Measurements from ENCODE around the gene TTLL8. TPM values are rescaled to one million over a fixed set of nuclear protein-coding genes. Genes with fewer than 3 reads are reported as not detected.
"Not testable (repeated sequence)": the region's sequence is repeated elsewhere in the genome, so short reads cannot be mapped to it uniquely, and the experiment has no call there.

TTLL8 gene
- total RNA-seq, 2 donors from 2014 or later = not detected

DNA sequence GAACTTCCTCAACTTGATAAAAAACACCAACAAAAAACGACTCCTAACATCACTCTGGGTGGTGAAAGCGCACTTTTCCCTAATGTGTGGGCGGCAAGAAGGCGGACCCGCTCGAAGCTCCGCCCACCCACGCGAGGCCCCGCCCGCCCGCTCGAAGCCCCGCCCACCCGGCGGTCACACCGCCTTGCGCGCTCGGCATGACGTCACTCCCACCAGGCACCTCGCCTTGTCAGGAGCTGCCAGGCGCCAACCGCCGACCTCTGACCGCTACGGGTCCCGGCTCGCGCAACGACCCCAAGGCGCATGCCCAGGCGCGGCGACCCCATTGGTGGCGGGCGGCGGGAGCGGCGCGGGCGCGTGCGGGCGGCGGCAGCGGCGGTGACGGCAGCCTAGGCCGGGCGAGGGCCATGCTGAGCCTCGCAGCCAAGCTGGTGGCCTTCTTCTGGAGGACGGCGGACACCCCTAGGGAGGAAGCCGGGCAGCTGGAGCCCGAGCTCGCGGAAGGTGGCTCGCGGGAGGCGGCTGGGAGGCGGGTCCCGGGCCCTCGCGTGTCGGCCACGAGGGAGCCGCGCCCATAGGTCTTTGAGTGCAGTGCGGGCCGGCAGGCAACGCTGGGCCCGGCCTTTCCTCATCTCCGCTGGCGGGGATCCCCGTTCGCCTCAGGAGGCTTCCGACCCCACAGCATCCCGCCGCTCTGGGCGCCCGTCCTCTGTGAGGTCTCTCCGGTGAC, 31.7 kb upstream of the TTLL8 start, which contains the start of gene MOV10L1:
Gene MOV10L1, plus strand, starts transcription at position 325 of the 730 bp plus-strand sequence. Its CDS starts 83 bp downstream, at position 408.
- H3K9me3 ChIP-seq = no peaks in the 10 kb centered on the region
- H3K9ac ChIP-seq (ENCODE audit: low read depth in 2 of 2, low read length in 2 of 2) = no peak within 1 kb of the TSS
- DNase-seq = no peak
- no peak within 1 kb of the TSS for H3K27ac ChIP-seq
- intact Hi-C loops (cut with DNase I) = no loop called here
- no peaks in the 10 kb centered on the region for H3K27me3 ChIP-seq
- no peaks in the 10 kb centered on the region for H3K36me3 ChIP-seq
- no peaks in the 10 kb centered on the region for H3K4me1 ChIP-seq
- TF ChIP-seq CTCF (IDR thresholded peaks at IDR 0.05) = no peak
- no peak within 1 kb of the TSS for H3K4me3 ChIP-seq

DNA sequence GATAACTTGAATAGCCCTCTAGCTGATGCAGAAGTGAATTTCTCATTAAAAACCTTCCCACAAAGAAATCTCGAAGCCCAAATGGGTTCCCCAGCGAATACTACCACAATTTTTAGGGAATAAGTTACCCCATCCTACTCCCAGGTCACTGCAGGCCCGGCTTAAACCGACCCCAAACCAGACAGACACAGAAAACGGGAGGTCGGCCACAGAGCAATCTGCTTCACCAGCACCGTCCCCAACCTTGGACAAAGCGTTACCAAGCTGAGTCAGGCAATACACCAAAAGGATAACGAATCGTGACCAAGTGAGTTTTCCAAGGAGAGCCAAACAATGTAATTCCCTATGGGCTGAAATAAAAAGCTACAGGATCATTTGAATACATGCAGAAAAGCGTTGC, 31.1 kb upstream of the TTLL8 start:
- TF ChIP-seq CTCF (IDR thresholded peaks at IDR 0.05) = no peak
- no peak for DNase-seq
- H3K9me3 ChIP-seq = no peaks in the 10 kb centered on the region
- H3K4me3 ChIP-seq = no peak overlapping the region
- H3K27ac ChIP-seq = no peak overlapping the region
- no peaks in the 10 kb centered on the region for H3K36me3 ChIP-seq
- no peaks in the 10 kb centered on the region for H3K4me1 ChIP-seq
- no peaks in the 10 kb centered on the region for H3K27me3 ChIP-seq
- no peak overlapping the region for H3K9ac ChIP-seq (ENCODE audit: low read depth in 2 of 2, low read length in 2 of 2)
- intact Hi-C loops (cut with DNase I) = no loop called here

- Histone ChIP-seq H3K36me3 (no peaks in the 10 kb centered on the region), H3K9me3 (no peaks in the 10 kb centered on the region), H3K27me3 (no peaks in the 10 kb centered on the region), H3K4me3 (no peak overlapping the region), H3K27ac (no peak overlapping the region), H3K4me1 (peaks cover 2% of the 10 kb centered on the region), H3K9ac (ENCODE audit: low read depth in 2 of 2, low read length in 2 of 2) (no peak overlapping the region)
- DNase-seq = no peak
- no peak for TF ChIP-seq CTCF (IDR thresholded peaks at IDR 0.05)
- intact Hi-C loops (cut with DNase I) = no loop called here
Observed at GRCh38 chr22:50088096-50088495, 30.0 kb upstream of the TTLL8 start.

DNA sequence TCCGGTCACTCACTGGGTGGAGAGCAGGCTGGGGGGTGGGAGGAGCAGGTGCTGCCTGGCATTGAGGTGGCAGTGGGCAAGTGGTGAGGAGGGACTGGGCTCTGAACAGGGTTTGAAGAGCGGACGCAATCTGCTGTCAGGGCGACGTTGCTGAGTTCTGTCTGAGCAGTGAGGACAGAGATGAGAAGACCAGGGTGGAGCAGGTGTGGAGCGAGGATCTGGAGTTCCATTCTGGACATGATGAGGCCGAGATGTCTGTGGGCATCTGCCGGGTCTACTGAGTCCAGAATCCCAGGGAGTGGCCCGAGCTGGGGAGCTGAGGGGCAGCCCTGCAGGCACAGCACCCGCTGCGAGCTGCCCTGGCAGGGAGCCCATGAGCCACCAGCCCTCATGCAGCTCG, 29.5 kb upstream of the TTLL8 start:
- no peak for TF ChIP-seq CTCF (IDR thresholded peaks at IDR 0.05)
- no peaks in the 10 kb centered on the region for H3K36me3 ChIP-seq
- H3K27me3 ChIP-seq = no peaks in the 10 kb centered on the region
- H3K27ac ChIP-seq = no peak overlapping the region
- H3K4me3 ChIP-seq = no peak overlapping the region
- intact Hi-C loops (cut with DNase I) = no loop called here
- H3K9ac ChIP-seq (ENCODE audit: low read depth in 2 of 2, low read length in 2 of 2) = no peak overlapping the region
- no peaks in the 10 kb centered on the region for H3K9me3 ChIP-seq
- DNase-seq = no peak
- peaks cover 2% of the 10 kb centered on the region for H3K4me1 ChIP-seq

- H3K4me1 ChIP-seq; DNase-seq; H3K9me3 ChIP-seq; H3K4me3 ChIP-seq; H3K36me3 ChIP-seq; H3K27me3 ChIP-seq; intact Hi-C loops (cut with DNase I); H3K27ac ChIP-seq; H3K9ac ChIP-seq (ENCODE audit: low read depth in 2 of 2, low read length in 2 of 2): not testable (repeated sequence)
Observed at GRCh38 chr22:50086975-50087374, 28.9 kb upstream of the TTLL8 start.

DNA sequence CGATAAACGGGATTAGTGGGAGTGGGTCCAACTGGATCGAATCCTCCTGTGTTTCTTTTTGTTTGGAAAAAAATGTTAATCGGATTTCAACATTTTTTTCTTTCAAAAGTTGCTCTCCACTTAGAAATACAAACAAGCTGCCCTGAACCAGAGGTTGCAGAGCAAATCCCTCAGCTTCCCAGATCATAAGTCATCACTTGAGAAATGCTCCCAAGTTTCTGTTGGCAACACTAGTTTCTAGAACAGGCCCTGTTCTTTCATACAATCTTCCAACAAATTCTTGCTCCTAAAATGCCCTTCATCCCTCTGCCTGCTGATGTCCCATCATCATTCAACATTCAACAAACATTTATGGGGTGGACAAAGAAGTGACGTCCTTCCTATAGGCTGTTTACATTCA, 28.4 kb upstream of the TTLL8 start:
- DNase-seq = no peak
- H3K27me3 ChIP-seq = no peaks in the 10 kb centered on the region
- H3K4me3 ChIP-seq = no peak overlapping the region
- no peak for TF ChIP-seq CTCF (IDR thresholded peaks at IDR 0.05)
- no peak overlapping the region for H3K27ac ChIP-seq
- intact Hi-C loops (cut with DNase I) = no loop called here
- no peaks in the 10 kb centered on the region for H3K36me3 ChIP-seq
- no peaks in the 10 kb centered on the region for H3K9me3 ChIP-seq
- peaks cover 2% of the 10 kb centered on the region for H3K4me1 ChIP-seq
- no peak overlapping the region for H3K9ac ChIP-seq (ENCODE audit: low read depth in 2 of 2, low read length in 2 of 2)
